IPS-20b (cell line): ENCODE data around the gene TFDP1.

Source experiments
- H3K27ac ChIP-seq: one replicate; pipeline ENCODE4 v1.5.1; 2013; ENCODE audit warnings: low read length
- H3K27me3 ChIP-seq: 2 replicates; pipeline ENCODE4 v1.6.1; 2013; ENCODE audit warnings: mild to moderate bottlenecking, low read length, inconsistent platforms; ENCODE audit not compliant: insufficient read depth
- H3K36me3 ChIP-seq: 2 replicates; pipeline ENCODE4 v1.6.1; 2013; ENCODE audit warnings: low read depth, mild to moderate bottlenecking, inconsistent platforms, low read length, moderate library complexity; ENCODE audit not compliant: insufficient read depth
- H3K4me1 ChIP-seq: 2 replicates; pipeline ENCODE4 v1.6.1; 2013; ENCODE audit warnings: mild to moderate bottlenecking, control low read depth, inconsistent platforms, low read length, moderate library complexity; ENCODE audit not compliant: insufficient read depth
- H3K4me3 ChIP-seq: 2 replicates; pipeline ENCODE4 v1.5.1; 2013; ENCODE audit warnings: mild to moderate bottlenecking, low read length, inconsistent platforms
- H3K9ac ChIP-seq: 2 replicates; pipeline ENCODE4 v1.6.1; 2013; ENCODE audit warnings: low read depth, mild to moderate bottlenecking, inconsistent platforms, low read length, moderate library complexity
- H3K9me3 ChIP-seq: 2 replicates; pipeline ENCODE4 v1.6.1; 2013; ENCODE audit warnings: mild to moderate bottlenecking, low read depth, low read length, inconsistent platforms; ENCODE audit not compliant: insufficient read depth

Gene TFDP1

GRCh38 chr13:113652404-113653263 is 68.1 kb downstream of the TFDP1 start:
- H3K4me1 ChIP-seq, result no peaks in the 10 kb centered on the region
- H3K9ac ChIP-seq, result no peak overlapping the region
- H3K27ac ChIP-seq, result no peak overlapping the region
- no peaks in the 10 kb centered on the region for H3K9me3 ChIP-seq
- no peak overlapping the region for H3K4me3 ChIP-seq
- H3K36me3 ChIP-seq, result no peaks in the 10 kb centered on the region
- no peaks in the 10 kb centered on the region for H3K27me3 ChIP-seq

DNA sequence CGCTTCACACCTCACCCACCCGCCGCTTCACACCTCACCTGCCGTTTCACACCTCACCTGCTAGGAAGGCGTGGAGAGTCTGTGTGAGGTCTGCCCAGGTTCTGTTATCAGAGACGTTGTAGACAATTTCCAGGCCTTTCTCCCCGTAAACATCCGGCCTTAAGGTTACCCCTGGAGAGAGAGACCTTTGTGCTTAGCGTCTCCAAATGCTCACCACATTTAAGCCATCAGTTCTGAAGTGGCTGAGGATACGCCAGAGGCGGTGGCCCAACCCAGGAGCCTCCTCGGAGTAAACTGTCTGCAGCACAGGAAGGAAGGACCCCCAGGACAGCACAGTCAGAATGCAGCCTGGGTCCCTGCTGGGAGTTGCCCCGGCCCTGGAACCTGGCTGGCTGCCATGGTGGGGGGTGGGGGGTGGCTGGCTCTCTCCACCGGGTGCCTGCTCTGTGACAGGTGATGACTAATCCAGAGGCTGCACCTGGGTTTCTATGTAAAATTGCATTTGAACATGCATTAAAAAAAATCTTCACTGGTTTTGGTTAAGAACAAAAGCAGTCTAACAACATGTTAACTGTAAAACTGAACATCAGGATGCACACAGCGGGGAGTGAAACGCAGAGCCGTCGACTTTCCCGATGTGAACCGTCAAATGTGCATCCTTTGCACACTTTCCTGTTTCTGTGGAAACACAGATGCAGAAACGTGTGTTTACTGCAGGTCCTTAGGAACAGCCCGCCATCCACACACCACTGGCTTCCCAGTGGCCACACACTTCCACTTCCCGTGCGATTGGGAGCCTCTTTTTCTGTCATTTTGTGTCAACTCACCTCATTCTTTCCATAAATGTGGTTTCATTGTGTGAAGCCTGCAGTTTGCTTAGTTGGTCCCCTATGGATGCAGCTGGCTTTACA is 69.0 kb downstream of the TFDP1 start:
- Histone ChIP-seq H3K9me3 (no peaks in the 10 kb centered on the region), H3K9ac (no peak overlapping the region), H3K4me1 (no peaks in the 10 kb centered on the region), H3K36me3 (no peaks in the 10 kb centered on the region), H3K4me3 (no peak overlapping the region), H3K27ac (no peak overlapping the region), H3K27me3 (no peaks in the 10 kb centered on the region)

DNA sequence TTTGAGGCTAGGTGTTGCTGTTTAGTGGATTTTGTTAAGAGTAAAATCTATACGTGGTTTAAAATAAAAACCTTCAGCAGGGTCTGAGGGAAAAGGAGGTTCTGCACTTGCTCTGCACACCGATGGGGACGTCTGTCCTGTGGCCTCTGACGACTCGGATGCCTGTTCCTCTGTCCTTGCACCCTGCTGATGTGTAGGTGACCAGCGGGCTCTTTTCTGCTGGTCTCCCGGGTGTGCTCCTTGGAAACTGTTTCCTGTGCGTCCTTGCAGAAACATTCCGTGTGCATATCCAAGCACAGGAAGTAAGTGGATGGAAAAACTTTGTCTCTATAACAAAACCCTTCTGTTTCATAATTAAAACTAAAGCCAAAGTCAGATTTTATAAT is 69.6 kb downstream of the TFDP1 start:
- H3K9me3 ChIP-seq, result no peaks in the 10 kb centered on the region
- no peak overlapping the region for H3K9ac ChIP-seq
- no peaks in the 10 kb centered on the region for H3K27me3 ChIP-seq
- no peaks in the 10 kb centered on the region for H3K4me1 ChIP-seq
- no peak overlapping the region for H3K27ac ChIP-seq
- no peaks in the 10 kb centered on the region for H3K36me3 ChIP-seq
- H3K4me3 ChIP-seq, result no peak overlapping the region

DNA sequence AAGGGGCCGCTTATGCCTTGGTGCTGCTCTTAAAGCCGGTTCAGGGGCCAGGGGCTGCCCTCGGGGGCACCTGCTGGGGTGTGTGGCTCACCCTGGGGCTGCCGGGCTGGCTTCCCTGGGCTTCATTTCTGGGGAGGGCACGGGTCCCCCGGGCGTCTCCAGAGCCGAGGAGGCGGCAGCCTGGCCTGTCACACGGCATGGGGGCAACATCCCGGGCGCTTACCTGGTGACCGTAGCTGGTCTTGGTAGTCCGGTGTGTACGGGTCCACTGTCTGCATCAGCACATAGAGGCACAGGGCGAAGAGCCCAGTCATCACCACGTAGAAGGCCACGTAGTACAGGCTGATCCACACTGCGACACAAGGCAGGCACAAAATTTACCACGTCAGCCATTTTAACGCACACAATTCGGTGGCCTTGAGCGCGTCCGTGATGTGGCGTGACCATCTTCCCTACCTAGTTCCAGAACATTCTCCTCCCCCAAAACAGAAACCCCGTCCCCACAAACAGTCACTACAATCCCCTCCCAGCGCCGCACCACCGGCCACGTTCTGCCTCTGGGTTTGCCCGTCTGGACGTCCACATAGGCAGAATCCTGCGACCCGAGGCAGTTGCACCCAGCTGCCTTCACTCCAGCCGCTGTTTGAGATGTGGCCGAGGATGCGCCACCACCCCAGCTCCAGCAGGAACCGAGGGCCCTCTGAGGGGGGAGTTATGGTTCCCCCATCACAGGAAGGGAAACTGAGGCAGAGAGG is 70.2 kb downstream of the TFDP1 start:
- no peaks in the 10 kb centered on the region for H3K27me3 ChIP-seq
- no peaks in the 10 kb centered on the region for H3K36me3 ChIP-seq
- H3K9me3 ChIP-seq, result no peaks in the 10 kb centered on the region
- no peak overlapping the region for H3K4me3 ChIP-seq
- H3K4me1 ChIP-seq, result no peaks in the 10 kb centered on the region
- H3K27ac ChIP-seq, result no peak overlapping the region
- H3K9ac ChIP-seq, result no peak overlapping the region

- Histone ChIP-seq H3K27me3 (no peaks in the 10 kb centered on the region), H3K9ac (no peak overlapping the region), H3K27ac (no peak overlapping the region), H3K9me3 (no peaks in the 10 kb centered on the region), H3K4me3 (no peak overlapping the region), H3K36me3 (no peaks in the 10 kb centered on the region), H3K4me1 (no peaks in the 10 kb centered on the region)
Observed at GRCh38 chr13:113655346-113656002, 70.9 kb downstream of the TFDP1 start.

- no peak overlapping the region for H3K9ac ChIP-seq
- no peaks in the 10 kb centered on the region for H3K4me1 ChIP-seq
- no peaks in the 10 kb centered on the region for H3K9me3 ChIP-seq
- no peak overlapping the region for H3K27ac ChIP-seq
- H3K36me3 ChIP-seq, result no peaks in the 10 kb centered on the region
- H3K27me3 ChIP-seq, result no peaks in the 10 kb centered on the region
- no peak overlapping the region for H3K4me3 ChIP-seq
Observed at GRCh38 chr13:113656003-113656588, 71.5 kb downstream of the TFDP1 start.

DNA sequence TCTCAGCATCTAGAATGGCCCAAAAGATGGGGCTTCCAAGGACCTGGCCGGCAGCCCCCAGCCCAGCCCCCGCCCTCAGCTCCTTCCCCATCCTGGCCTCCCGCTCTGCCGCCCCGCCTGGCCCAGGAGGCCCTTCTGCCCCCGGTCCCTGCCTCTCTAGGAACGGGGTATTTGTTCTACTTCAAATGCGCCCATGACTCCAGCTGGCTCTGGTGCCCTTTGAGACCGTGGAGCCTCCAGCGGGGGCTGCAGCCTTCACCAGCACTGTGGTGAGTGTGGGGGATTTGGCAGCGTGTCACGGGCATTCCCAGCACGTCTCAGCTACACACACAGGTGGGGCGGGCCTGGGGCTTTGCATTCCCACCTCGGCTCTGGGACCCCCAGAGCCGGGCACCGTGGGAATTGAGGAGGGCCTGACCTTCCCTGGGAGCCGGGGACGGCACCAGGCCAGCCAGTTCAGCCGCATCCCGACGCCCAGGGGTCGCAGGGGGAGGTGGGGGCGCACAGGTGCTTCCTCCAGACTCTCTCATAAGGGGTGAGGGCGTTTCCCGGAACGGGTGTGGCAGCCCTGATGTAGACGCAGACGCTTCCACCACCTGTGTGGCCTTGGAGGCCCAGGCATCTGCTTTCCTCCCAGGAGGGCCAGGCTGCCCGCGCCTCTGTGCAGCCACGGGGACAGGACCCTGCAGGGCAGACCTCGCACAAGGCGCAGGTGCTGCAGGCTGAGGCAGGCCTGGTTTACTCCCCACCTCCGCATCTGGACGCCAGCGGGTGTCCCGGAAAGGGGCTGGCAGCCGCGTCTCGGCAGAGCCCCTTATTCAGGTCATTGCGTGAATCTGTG is 72.5 kb downstream of the TFDP1 start:
- Histone ChIP-seq H3K9me3 (0 out of 2 replicates have a peak, but pooled peaks cover 2% of the 10 kb centered on the region), H3K36me3 (no peaks in the 10 kb centered on the region), H3K4me3 (no peak overlapping the region), H3K27ac (no peak overlapping the region), H3K27me3 (no peaks in the 10 kb centered on the region), H3K4me1 (no peaks in the 10 kb centered on the region), H3K9ac (no peak overlapping the region)

DNA sequence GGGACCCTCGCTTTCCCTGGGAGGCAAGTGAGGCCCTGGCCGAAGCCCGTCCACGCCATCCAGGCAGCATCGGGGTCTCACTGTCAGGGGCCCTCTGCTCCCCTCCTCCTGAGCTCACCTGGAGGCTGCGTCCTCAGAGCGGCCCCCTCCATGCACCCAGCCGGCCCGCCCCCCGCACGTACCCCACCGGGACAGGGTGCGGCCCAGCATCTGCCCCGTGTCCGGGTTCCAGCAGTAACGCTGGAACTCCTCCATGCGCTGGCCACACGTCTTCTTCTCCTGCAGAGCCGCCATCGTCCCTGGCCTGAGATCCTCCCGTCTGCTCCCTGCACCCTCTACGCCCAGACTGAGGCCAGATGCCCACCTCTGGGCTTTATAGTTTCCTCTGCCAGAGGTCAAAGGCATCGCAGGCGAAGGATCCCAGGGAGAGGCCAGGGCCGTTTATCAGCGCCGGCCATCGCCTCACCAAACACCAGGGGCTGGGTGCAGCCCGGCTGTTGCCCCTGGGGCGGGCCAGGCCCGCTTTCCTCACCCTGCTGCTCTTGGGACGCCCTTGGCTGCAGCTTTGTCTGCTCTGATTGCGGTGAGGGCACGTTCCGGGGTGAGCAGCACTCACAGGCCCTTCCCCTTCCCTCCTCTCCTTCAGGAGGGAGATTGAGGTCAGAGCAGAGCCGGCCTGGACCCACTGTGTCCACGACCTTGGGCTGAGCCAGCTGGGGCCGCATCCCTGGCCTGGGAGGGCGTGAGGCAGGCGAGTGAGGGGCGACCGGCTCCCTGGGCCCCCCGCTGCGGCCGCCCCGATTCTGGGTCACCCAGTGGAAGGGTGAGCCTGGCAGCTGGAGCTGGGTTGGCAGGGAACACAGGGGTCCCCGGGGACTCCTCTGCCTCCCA is 73.5 kb downstream of the TFDP1 start, which contains the start of gene ATP4B:
ATP4B (minus strand) TSS at position 348 of the 891 bp plus-strand sequence; CDS start at position 294, 54 bp downstream.
- Histone ChIP-seq H3K4me1 (no peaks in the 10 kb centered on the region), H3K9ac (no peak within 1 kb of the TSS), H3K9me3 (0 out of 2 replicates have a peak, but pooled peaks cover 2% of the 10 kb centered on the region), H3K4me3 (no peak within 1 kb of the TSS), H3K36me3 (no peaks in the 10 kb centered on the region), H3K27ac (no peak within 1 kb of the TSS), H3K27me3 (no peaks in the 10 kb centered on the region)

GRCh38 chr13:113658836-113659235 is 74.3 kb downstream of the TFDP1 start:
- 0 out of 2 replicates have a peak, but pooled peaks cover 2% of the 10 kb centered on the region for H3K9me3 ChIP-seq
- no peak overlapping the region for H3K9ac ChIP-seq
- H3K27me3 ChIP-seq, result no peaks in the 10 kb centered on the region
- H3K4me1 ChIP-seq, result no peaks in the 10 kb centered on the region
- no peaks in the 10 kb centered on the region for H3K36me3 ChIP-seq
- no peak overlapping the region for H3K4me3 ChIP-seq
- H3K27ac ChIP-seq, result no peak overlapping the region
